Fibroblast of pulmonary artery (primary cell): ENCODE measurements around the gene GSTM4.

ENCODE experiments used
- DNase-seq: peaks from one replicate; pipeline ENCODE4 v3.0.0-alpha.2; 2010; ENCODE audit warnings: low read depth
- H3K4me3 ChIP-seq: replicated peaks from 2 replicates; pipeline ENCODE4 v1.5.1; 2011; ENCODE audit warnings: low read depth, mild to moderate bottlenecking, control low read depth, low read length, moderate library complexity
- TF ChIP-seq, protein P1 (sequence below): IDR thresholded peaks from 2 replicates; pipeline ENCODE4 v1.5.1; 2011; ENCODE audit warnings: mild to moderate bottlenecking, control low read depth, low read length, inconsistent platforms; ENCODE audit errors: missing control alignments

GSTM4 gene

DNA sequence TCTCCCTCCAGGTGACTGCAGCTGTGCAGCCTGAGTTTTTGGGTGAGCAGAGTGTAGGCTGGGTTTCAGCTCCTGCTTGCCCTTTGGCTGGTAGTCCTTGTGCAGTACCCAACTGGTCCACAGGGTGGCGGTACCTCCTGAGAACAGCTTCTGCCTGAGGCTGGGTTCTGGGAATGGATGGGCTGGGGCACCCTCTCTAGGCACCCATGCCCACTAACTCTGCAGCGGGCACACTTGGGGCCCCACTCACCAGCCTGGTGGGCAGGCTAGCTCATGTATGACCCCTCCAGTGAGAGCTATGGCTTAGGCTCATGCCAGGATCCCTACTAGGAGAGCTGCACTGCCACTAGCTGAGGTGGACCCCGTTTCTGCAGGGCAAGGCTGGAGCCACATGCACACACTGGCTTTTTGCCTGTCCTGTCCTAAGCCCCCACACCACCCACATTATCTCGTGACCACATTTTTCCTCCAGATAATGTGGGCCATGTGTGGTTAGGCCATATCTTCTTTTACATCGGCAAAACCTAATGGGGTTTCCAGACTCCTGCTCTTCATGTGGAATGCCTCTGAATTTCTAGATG, 15.5 kb upstream of the GSTM4 start:
- TF ChIP-seq, protein P1, sequence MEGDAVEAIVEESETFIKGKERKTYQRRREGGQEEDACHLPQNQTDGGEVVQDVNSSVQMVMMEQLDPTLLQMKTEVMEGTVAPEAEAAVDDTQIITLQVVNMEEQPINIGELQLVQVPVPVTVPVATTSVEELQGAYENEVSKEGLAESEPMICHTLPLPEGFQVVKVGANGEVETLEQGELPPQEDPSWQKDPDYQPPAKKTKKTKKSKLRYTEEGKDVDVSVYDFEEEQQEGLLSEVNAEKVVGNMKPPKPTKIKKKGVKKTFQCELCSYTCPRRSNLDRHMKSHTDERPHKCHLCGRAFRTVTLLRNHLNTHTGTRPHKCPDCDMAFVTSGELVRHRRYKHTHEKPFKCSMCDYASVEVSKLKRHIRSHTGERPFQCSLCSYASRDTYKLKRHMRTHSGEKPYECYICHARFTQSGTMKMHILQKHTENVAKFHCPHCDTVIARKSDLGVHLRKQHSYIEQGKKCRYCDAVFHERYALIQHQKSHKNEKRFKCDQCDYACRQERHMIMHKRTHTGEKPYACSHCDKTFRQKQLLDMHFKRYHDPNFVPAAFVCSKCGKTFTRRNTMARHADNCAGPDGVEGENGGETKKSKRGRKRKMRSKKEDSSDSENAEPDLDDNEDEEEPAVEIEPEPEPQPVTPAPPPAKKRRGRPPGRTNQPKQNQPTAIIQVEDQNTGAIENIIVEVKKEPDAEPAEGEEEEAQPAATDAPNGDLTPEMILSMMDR: peak; percentile 97
- no peak overlapping the region for H3K4me3 ChIP-seq
- peak; percentile 76 for DNase-seq

DNA sequence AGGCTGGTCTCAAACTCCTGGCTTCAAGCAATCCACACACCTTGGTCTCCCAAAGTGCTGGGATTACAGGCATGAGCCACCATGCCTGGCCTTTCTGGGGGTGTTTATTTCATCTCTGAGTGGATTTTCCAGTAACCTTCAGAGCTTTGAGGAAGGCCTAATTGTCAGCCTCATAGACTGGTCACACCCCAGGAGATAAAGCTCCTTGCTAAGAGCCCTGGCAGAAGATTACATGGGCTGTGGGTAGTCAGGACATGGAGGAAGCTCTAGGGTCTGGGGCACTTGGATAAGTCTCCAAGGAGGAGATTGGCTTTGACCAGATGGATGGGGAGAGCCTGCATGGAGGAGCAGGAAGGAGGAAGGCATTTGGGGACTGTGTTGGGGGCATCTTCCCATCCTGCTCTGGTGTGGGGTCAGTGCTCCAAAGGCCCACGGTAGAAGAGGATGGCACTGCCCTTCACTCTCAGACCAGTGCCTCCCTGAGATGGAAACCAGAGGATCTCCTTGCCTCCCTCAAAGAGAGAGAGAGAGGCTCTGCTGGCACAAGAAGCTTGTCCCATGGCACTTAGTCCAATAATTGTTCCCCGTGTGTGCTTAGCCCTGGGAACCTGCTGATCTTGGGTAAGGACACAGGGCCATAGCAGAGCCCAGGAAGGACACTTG, 14.7 kb upstream of the GSTM4 start:
- no peak overlapping the region for H3K4me3 ChIP-seq

DNA sequence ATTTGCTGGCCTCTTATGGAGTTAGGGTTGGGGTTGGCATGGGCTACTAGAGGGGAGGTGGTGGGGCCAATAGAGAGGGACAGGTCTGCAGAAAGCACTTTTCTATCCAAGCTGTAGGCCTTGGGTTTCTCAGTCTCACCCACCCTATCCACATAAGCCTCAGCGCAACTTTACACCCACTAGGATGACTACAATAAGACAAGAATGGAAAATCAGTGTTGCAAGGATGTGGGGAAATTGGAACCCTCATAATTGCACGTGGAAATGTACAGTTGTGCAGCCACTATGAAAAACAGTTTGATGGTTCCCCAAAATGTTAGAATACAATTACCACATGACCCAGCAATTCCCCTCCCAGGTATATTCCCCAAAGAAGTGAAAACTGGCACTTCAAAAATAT, 14.0 kb upstream of the GSTM4 start:
- H3K4me3 ChIP-seq: no peak overlapping the region
- TF ChIP-seq, protein P1: no peak
- no peak for DNase-seq

More for the DNA sequence above, 14.7 kb upstream of the GSTM4 start:
- TF ChIP-seq, protein P1: no peak
- no peak for DNase-seq

GRCh38 chr1:109642626-109643025, 13.3 kb upstream of the GSTM4 start:
- no peak for DNase-seq
- no peak overlapping the region for H3K4me3 ChIP-seq
- TF ChIP-seq, protein P1: no peak

GRCh38 chr1:109643385-109644230, 12.3 kb upstream of the GSTM4 start:
- peak; percentile 78 for DNase-seq
- TF ChIP-seq, protein P1: peak; percentile 86
- H3K4me3 ChIP-seq: no peak overlapping the region

DNA sequence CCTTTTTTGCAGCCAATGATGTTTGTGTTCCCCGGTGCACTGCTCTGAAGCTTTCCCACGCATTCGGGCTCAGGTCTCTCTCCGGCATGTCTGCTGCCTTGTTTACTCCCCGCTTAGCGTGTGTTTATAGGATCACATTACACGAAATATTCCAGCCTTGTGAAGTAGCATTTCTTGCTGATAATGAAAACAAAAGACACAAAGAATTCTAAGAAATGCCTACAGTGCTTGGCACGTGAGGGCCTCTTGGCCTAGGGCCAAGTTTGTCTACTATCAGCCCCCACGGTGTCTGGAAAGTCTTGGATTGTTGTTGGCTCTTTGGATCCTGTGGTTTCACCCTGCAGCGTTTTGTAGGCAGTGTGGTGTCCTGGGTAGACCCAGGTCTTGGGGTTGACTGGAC, 11.2 kb upstream of the GSTM4 start:
- no peak overlapping the region for H3K4me3 ChIP-seq
- DNase-seq: no peak
- TF ChIP-seq, protein P1: no peak
